NCI-H526 (cell line): ENCODE results near the gene TMEM225B.
A peak's percentile ranks its signal among the peaks of the same experiment; 100 is the strongest.
"Not testable (repeated sequence)": the region's sequence is repeated elsewhere in the genome, so short reads cannot be mapped to it uniquely, and the experiment has no call there.

ENCODE experiments used
- DNase-seq, 2 experiments: peaks; one replicate each; lab custom pipeline; 2025; lab: John Stamatoyannopoulos, UW

Gene TMEM225B

GRCh38 chr7:99597762-99598501 is at the start of gene TMEM225B:
TMEM225B (plus strand) TSS chr7:99598267; CDS start chr7:99604389, 6,122 bp downstream.
- no peak for DNase-seq

GRCh38 chr7:99549545-99549944 is 48.5 kb upstream of the TMEM225B start:
- not testable (repeated sequence) for DNase-seq

GRCh38 chr7:99551334-99551733 is 46.7 kb upstream of the TMEM225B start:
- DNase-seq, result no peak

- DNase-seq, result peak; percentile 89 to 98
These were observed 46.2 kb upstream of the TMEM225B start, which contains the start of gene FAM200A for GRCh38 chr7:99551767-99552463. FAM200A (minus strand) TSS chr7:99552114; CDS start chr7:99548407, 3,707 bp downstream.

- DNase-seq, result no peak
These were observed 45.0 kb upstream of the TMEM225B start for GRCh38 chr7:99553039-99553438.

GRCh38 chr7:99554939-99555338 is 43.1 kb upstream of the TMEM225B start:
- no peak for DNase-seq

- no peak for DNase-seq
These were observed 40.9 kb upstream of the TMEM225B start for GRCh38 chr7:99557196-99557607.

- DNase-seq, result peak; percentile 37 to 48
These were observed 40.1 kb upstream of the TMEM225B start for GRCh38 chr7:99557940-99558305.

GRCh38 chr7:99558306-99559174 is 39.5 kb upstream of the TMEM225B start, which contains the start of gene ZNF655:
ZNF655 (plus strand) TSS chr7:99558642; CDS start chr7:99560560, 1,918 bp downstream.
- DNase-seq, result peak; percentile 90 to 98

- DNase-seq, result no peak
These were observed 38.7 kb upstream of the TMEM225B start for GRCh38 chr7:99559175-99559915.

GRCh38 chr7:99560834-99561736 is 37.0 kb upstream of the TMEM225B start:
- DNase-seq, result no peak

- DNase-seq, result no peak
These were observed 36.4 kb upstream of the TMEM225B start for GRCh38 chr7:99561737-99562051.

- DNase-seq, result no peak
These were observed 35.8 kb upstream of the TMEM225B start for GRCh38 chr7:99562114-99562784.

GRCh38 chr7:99562832-99563231 is 35.2 kb upstream of the TMEM225B start:
- no peak for DNase-seq

- no peak for DNase-seq
These were observed 34.4 kb upstream of the TMEM225B start for GRCh38 chr7:99563650-99564049.

- DNase-seq, result not testable (repeated sequence)
These were observed 29.3 kb upstream of the TMEM225B start for GRCh38 chr7:99568770-99569169.

- no peak for DNase-seq
These were observed 26.3 kb upstream of the TMEM225B start for GRCh38 chr7:99571768-99572167.

GRCh38 chr7:99573257-99573656 is 24.8 kb upstream of the TMEM225B start:
- DNase-seq, result no peak

- DNase-seq, result no peak
These were observed 21.8 kb upstream of the TMEM225B start for GRCh38 chr7:99576251-99576650.
